HG02852 (cell line): Measurements from ENCODE around the gene PNPLA3.

ENCODE experiments used
- ATAC-seq: cut with Tn5 transposase; IDR thresholded peaks from one replicate; pipeline ENCODE4 v1.9.1; 2021; ENCODE audit warnings: mild to moderate bottlenecking, moderate library complexity; ENCODE audit not compliant: unreplicated experiment

Gene PNPLA3

DNA sequence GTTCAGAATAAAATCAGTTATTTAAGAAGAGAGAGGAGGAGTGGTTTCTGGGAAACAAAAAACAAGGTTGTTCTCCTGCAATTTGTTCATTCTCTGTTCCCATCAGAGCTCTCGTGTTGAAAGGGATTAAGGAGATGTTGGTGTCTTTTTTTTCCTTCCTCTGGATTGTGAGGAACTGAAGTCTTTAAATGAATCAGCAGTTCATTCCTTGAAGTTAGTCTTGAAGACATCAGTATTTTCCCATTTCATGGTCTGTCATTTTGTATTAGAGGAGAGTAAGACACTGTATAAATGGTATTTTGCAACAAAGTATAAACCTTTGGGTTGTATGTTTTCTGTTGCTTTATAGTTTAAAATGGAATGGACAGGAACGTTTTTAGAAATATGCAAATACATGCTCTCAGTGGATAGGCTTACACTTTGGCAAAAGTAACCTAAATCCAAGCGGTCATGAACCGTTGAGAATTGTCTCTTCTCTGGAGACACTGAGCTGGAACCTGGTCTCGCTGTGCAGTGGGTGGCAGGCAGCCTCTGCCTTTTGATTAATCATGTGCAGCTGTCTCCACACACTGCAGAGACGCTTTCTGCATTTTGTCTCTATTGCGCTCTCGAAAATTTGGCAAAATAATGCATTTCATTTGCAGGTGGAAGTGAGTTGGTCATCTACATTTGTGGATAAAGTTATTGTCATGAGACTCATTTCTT is 64.7 kb downstream of the PNPLA3 start:
- no peak for ATAC-seq

DNA sequence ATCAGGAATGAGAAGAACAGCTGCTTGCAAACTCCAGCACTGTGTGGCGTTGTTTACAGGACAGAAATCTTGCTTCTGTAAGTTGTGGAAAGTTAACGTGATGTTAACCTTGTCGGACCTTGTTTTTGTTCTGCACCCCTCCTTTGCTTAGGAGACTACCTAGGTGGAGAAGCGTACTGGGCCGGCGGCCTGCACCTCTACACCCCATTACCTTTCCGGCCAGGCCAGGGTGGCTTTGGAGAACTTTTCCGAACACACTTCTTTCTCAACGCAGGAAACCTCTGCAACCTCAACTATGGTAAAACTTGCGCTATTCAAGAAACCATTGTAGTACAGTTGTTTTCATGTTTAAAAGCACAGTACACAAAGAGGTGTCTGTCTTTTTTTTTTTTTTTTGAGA is 65.4 kb downstream of the PNPLA3 start:
- ATAC-seq, result no peak

DNA sequence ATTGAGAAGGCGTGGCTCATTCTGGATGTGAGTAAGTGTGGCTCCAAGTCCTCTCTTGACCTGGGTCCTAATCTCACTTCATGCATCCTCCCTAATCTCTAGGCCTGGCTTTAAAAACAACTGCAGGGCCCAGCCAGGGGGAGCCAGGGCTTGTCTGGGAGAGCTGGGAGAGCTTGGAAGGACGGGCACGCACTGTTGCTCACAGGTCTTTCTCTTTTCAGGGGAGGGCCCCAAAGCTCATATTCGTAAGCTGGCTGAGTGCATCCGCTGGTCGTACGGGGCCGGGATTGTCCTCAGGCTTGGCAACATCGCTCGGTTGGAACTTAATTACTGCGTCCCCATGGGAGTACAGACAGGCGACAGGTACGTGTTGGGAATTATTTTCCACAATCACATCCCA is 66.4 kb downstream of the PNPLA3 start:
- no peak for ATAC-seq

DNA sequence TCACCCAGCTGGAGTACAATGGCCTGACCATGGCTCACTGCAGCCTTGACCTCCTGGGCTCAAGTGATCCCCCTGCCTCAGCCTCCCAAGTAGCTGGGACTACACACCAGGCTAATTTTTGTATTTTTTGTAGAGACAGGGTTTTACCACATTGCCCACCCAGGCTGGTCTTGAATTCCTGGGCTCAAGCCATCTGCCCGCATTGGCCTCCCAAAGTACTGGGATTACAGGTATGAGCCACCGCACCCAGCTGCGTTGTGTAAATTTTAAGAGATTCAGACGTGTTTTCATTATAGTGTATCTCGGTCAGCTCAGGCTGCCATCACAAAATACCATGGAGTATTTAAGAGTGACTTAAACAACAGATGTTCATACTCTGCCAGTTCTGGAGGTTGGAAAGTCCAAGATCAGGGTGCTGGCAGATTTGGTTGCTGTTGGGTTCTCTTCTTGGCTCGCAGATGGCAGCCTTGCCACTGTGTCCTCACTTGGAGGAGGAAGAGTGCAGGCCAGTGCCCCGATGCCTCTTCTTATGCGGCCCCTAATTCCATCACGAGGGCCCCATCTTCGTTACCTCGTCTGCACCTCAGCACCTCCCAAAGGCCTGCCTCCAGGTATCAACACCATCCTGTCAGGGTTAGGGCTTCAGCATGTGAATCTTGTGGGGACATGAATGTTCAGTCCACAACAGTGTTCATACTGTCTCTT is 67.9 kb downstream of the PNPLA3 start:
- ATAC-seq, result no peak

DNA sequence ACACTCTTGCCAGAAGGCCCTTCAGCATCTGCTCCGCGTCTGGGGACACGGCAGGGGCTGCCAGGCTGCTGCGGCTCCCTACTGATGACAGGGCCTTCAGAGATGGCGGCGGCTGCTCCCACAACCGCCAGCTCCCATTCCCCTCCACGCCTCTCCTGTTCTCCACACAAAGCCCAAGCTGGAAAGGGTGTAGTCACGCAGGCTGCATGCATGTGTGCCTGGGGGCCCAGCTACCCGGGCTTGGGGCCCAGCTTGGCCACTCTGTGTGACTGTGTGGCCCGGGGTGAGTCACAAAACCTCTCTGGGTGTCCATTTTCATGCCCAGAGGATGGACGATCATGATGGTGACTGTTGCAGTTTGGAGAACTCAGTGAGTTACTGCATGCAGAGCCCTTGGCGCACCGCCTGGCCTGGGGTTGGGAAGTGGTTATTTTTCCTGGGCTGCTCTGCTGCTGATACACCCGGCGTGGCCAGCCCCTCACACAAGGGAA is 68.8 kb downstream of the PNPLA3 start:
- no peak for ATAC-seq

DNA sequence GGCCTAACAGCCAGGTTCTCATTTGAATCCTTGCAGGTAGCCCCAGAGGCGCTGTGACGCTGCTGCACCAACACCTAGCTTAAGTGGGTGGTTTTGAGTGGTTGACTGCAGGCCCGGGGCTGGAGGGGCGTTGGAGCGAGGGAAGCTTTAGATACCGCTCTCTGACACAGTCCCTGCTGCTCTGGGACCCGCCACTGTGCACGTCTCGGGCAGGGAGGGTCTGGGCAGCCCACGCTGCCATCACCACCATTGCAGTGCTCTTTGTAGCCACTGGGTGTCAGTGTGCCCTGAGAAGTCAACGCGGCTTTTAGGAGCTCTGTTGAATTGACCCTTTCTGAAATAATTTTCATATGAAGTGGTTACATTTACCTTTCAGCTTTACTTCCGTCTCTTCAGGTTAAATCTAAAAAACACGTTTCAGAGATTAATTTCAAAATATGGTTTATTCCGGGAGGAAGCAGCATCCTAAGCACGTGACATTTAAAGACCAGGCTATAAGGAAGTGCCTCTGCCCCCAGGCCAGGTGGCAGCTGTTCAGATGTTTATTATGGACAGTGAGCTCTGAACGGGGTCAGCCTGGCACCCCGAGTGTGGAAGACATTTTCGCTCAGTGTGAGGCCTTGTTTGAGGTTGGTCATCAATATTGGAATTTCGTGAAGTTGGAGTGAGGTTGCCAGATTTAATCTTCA is 69.6 kb downstream of the PNPLA3 start:
- ATAC-seq, result no peak

DNA sequence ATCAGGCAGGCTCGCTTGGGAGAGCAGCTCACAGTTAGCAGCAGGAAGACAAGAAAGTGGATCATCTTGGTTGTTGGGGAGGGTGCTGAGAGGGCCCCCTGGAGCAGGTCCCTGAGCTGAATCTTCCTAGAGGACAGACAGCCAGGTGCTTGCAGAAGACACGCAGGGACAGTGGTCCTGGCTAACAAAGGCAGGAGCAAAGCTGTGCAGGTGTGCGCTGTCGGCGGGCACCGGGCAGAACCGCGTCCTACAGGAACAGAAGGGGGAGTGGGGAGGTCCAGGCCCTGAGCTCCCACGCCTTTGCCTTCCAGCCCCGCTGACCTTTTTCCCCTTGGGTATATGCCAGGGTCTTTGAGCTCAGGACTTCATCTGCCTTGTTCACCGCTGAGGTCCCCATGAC is 70.4 kb downstream of the PNPLA3 start:
- ATAC-seq, result no peak

DNA sequence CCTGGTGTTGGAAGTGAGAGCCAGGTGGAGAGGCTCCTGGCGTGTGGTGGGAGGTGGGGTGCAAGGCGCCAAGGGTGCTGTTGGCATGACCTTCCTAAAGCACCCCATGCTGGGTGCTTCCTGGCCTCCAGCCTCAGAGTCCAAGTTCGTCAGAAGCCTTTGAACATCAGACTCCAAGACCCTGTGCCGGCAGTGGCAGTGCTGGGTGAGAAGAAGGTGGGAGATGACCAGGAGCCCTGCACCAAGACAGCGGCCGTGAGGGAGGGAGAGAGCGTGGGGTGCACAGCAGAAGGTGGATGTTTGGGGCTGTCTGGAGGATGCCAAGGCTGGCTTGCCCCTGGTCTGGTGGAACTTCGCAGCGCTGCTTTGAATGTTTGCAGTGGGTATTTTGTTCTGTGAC is 70.8 kb downstream of the PNPLA3 start:
- no peak for ATAC-seq

DNA sequence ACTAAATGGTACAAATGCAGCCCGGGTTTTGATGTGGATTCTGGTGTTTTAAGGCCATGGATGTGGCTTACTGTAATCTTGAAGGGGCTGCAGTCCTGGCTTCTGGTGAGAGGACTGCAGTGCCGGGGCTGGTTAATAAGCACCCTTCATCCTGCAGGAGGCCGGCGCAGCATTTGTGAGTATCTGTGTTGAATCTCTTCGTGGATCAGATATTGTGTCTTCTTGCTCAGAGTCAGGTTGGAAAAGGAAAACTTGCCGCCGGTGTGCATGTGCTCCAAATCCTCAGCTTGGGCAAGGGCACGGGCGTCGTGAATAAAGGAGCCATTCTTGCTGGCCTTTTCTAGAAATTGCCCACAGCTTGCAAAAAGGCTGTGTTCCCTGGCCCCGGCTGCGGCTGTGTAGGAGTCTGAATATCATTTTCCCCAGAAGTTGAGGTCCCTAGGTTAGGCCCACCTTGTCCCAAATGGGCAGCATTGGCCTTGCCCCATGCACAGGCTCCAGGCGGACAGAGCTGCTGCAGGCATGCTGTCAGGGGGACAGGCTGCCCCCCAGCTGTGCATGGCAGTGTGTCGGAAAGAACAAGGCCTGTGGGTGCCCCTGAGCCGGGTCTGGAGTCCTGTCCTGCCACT is 71.6 kb downstream of the PNPLA3 start:
- no peak for ATAC-seq

DNA sequence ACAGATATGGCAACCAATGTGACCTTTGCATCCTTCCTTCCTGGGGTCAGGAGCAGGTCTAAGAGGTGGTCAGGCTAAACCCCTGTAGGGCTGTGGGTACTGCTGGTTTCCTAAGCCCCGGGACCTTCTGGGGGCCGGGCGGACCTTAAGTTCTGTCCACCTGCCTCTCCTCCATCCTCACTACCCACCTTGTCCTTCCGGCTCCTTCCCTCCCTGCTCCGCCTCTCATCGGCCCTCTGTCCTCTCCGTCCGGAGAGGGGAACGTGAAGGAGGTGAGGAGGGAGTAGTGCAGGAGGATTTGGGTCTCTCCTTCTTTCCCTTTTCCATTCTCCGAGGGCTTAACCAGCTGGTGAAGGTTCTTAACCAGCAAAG is 72.2 kb downstream of the PNPLA3 start:
- no peak for ATAC-seq

DNA sequence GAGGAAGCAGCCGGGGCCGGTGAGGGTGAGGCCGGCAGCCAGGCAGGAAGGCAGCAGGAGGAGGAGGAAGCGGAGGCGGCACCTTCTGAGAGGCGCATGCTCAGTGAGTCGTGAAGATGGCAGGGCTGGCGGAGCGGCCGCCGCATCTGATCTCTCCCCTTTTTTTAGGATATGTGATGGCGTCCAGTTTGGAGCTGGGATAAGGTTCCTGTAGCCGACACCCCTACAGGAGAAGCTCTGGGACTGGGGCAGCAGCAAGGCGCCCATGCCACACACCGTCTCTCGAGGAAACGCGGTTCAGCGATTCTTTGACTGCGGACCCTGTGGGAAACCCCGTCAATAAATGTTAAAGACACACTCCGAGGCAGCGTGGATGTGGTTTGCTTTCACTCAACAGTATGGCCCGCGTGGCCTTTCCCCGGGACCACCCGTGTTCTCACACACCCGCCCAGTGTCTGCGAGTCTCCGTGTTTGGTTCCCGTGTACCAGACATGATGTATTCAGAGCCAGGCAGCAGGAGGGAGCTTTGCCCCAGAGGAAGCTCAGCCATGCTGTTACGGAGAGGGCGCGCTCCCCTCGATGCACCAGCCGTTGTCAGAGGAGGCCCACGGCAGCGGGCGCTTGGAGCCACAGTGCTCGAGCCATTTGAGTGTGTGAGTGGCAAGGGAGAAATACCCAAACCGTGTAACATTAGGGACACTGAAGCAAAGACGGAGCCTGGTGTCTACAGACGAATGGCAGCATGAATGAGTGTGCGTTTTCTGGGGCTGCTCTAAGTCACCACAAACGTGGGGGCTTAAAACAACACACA is 72.8 kb downstream of the PNPLA3 start:
- no peak for ATAC-seq

DNA sequence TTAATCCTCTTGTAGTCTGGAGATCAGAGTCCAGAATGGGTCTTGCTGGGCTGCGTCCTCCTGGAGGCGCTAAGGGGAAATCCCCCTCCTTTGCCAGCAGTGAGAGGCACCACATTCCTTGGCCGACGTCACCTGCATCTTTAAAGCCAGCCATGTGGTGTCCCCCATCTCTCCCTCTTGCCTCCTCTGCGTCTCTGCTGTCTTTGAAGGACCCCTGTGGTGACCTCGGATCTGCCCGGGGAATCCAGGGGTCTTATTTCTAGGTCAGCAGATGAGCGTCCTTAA is 73.3 kb downstream of the PNPLA3 start:
- no peak for ATAC-seq
